B cell (primary cell): ENCODE measurements around the gene TSPAN2. TPM values are rescaled to one million over a fixed set of nuclear protein-coding genes. Genes with fewer than 3 reads are reported as not detected.

Experiments used
- ATAC-seq: fragments of 200-7000 bp; cut with Tn5 transposase; one replicate; pipeline ENCODE4 v1.10.0; 2021; ENCODE audit warnings: low read depth, mild to moderate bottlenecking, moderate number of reproducible peaks, moderate library complexity
- CTCF ChIA-PET: fragments of 350-600 bp; sonication (Branson Sonifier 250); formaldehyde crosslinking; loops from one replicate; lab custom pipeline; 2021; ENCODE audit warnings: antibody characterized with exemption, inconsistent platforms; lab: Charles Lee
- POLR2A ChIA-PET: fragments of 350-600 bp; sonication (Branson Sonifier 250); formaldehyde crosslinking; loops from one replicate; lab custom pipeline; 2021; ENCODE audit warnings: antibody characterized with exemption; lab: Charles Lee
- DNase-seq: peaks from one replicate; pipeline ENCODE4 v3.0.0; 2013
- H2AFZ ChIP-seq: 2 replicates; pipeline ENCODE4 v1.6.1; 2012; ENCODE audit warnings: mild to moderate bottlenecking, low read depth, low read length; ENCODE audit not compliant: insufficient read depth, poor library complexity, severe bottlenecking
- H3K27ac ChIP-seq, 2 donors: 1 replicate in 1 of 2; 2 replicates in 1 of 2; pipeline ENCODE4 v1.5.1; 2012 to 2013; ENCODE audit warnings: low read length in 2 of 2, mild to moderate bottlenecking in 2 of 2, moderate library complexity in 1 of 2
- H3K27me3 ChIP-seq, 4 experiments: fragments of 200-600 bp in 1 of 4; sonication (generic) in 1 of 4; replicated peaks in 1 of 4; 1 replicate in 2 of 4; 2 replicates in 2 of 4; pipeline versions ENCODE4 v1.6.1 to v1.7.0; 2013 to 2016; ENCODE audit warnings: low read length in 3 of 4, mild to moderate bottlenecking in 2 of 4, mixed read lengths in 1 of 4, moderate library complexity in 1 of 4; ENCODE audit not compliant: insufficient read depth in 4 of 4, control insufficient read depth in 3 of 4; ENCODE audit errors: control extremely low read depth in 1 of 4
- H3K36me3 ChIP-seq, 2 experiments: replicated peaks in 1 of 2; 1 replicate in 1 of 2; 2 replicates in 1 of 2; pipeline versions ENCODE4 v1.6.1 to v1.7.1; 2013; ENCODE audit warnings: low read length in 1 of 2; ENCODE audit not compliant: insufficient read depth in 2 of 2, control insufficient read depth in 1 of 2; ENCODE audit errors: control extremely low read depth in 1 of 2, extremely low read depth in 1 of 2
- H3K4me1 ChIP-seq, 2 donors: fragments of 200-600 bp in 1 of 2; sonication (generic) in 1 of 2; 1 replicate in 1 of 2; 2 replicates in 1 of 2; pipeline versions ENCODE4 v1.5.1 to v1.6.1; 2013 to 2017; ENCODE audit warnings: low read length in 2 of 2; ENCODE audit not compliant: control insufficient read depth in 2 of 2, insufficient read depth in 2 of 2
- H3K4me2 ChIP-seq: replicated peaks from 2 replicates; pipeline ENCODE3; 2012; ENCODE audit warnings: mild to moderate bottlenecking, low read depth, low read length; ENCODE audit not compliant: poor library complexity, severe bottlenecking
- H3K4me3 ChIP-seq, 5 experiments: fragments of 200-600 bp in 1 of 5; sonication (generic) in 1 of 5; 1 replicate in 3 of 5; 2 replicates in 2 of 5; pipeline versions ENCODE4 v1.5.1 to v1.7.0; 2011 to 2016; ENCODE audit warnings: low read length in 4 of 5, mild to moderate bottlenecking in 4 of 5, low read depth in 2 of 5, control low read depth in 1 of 5, moderate library complexity in 1 of 5; ENCODE audit not compliant: insufficient read depth in 1 of 5; ENCODE audit errors: control extremely low read depth in 1 of 5, extremely low read depth in 1 of 5
- H3K79me2 ChIP-seq: fragments of 200-600 bp; sonication (generic); one replicate; pipeline ENCODE4 v1.6.0; 2016; ENCODE audit warnings: low read length; ENCODE audit not compliant: control insufficient read depth, insufficient read depth
- H3K9ac ChIP-seq: fragments of 200-600 bp; sonication (generic); 2 replicates; pipeline ENCODE4 v1.6.1; 2017; ENCODE audit warnings: mild to moderate bottlenecking, low read length, moderate library complexity
- H3K9me3 ChIP-seq, 3 donors: one replicate each; pipeline versions ENCODE4 v1.6.1 to v1.7.1; 2013; ENCODE audit warnings: low read length in 2 of 3; ENCODE audit not compliant: control insufficient read depth in 2 of 3, insufficient read depth in 1 of 3; ENCODE audit errors: control extremely low read depth in 1 of 3
- H4K20me1 ChIP-seq: 2 replicates; pipeline ENCODE4 v1.6.0; 2012; ENCODE audit warnings: mild to moderate bottlenecking, low read length; ENCODE audit not compliant: insufficient read depth, control insufficient read depth, poor library complexity, severe bottlenecking
- H3K27ac Mint-ChIP-seq: one replicate; pipeline ENCODE4 v1.8.0; 2021; ENCODE audit warnings: mixed read lengths
- H3K27me3 Mint-ChIP-seq: one replicate; pipeline ENCODE4 v1.8.0; 2021; ENCODE audit warnings: mixed read lengths
- H3K4me1 Mint-ChIP-seq: one replicate; pipeline ENCODE4 v1.8.0; 2021; ENCODE audit warnings: mixed read lengths
- H3K4me3 Mint-ChIP-seq: one replicate; pipeline ENCODE4 v1.8.0; 2021; ENCODE audit warnings: mixed read lengths
- H3K9me3 Mint-ChIP-seq: one replicate; pipeline ENCODE4 v1.8.0; 2022; ENCODE audit warnings: mixed read lengths; ENCODE audit not compliant: insufficient read depth
- EZH2 ChIP-seq: IDR thresholded peaks from 2 replicates; pipeline ENCODE4 v1.6.1; 2012; ENCODE audit warnings: borderline replicate concordance, low read depth, mild to moderate bottlenecking, moderate library complexity, low read length; ENCODE audit not compliant: insufficient read depth, poor library complexity, severe bottlenecking
- WGBS: methylation state at CpG from one replicate; pipeline ENCODE4 v1.1.5; 2013; ENCODE audit warnings: missing lambda C conversion rate; ENCODE audit not compliant: insufficient coverage; 5-methylcytosine and 5-hydroxymethylcytosine counted together
- intact Hi-C: fragments of 100-400 bp; cut with micrococcal nuclease; formaldehyde crosslinking; loops from one replicate; pipeline ENCODE4 v1.10.0; 2022
- polyA plus RNA-seq: library from polyadenylated mRNA; depleted of rRNA; stranded (reverse); fragments of >200 nt; gene quantifications from 2 replicates; pipeline ENCODE4 v1.2.3, GENCODE V29; 2012
- total RNA-seq, 2 donors: library from RNA; stranded (reverse); fragments of 120-200 nt in 1 of 2; gene quantifications; 1 replicate in 1 of 2; 2 replicates in 1 of 2; pipeline versions ENCODE4 v1.2.3 to v1.2.4, GENCODE V29; 2013 to 2022
- TF ChIP-seq, protein P1 (sequence below): fragments of 200-600 bp; IDR thresholded peaks from one replicate; pipeline ENCODE4 v1.8.0; 2022; ENCODE audit warnings: antibody characterized with exemption, mild to moderate bottlenecking

The TSPAN2 gene
- total and polyA plus RNA-seq, 2 donors (not counting 1 experiment from before 2014, with no cell fraction given) = 0.24 to 0.34 TPM

DNA sequence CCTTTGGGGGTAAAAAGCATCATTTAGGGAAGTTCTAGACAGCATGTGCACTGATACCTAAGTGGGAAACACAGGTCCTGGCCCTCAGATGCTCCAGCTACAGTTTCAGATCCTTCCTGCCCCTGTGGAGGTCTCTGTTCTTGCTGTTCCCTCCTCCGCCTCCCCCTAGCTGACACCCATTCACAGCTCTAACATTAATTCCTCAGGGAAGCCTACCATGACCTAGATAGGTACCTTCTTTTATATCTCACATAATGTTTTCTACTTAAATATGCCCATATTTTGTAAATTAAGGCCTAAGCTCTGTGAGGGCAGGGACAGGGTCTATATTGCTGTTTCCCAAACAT lies 11.3 kb downstream of the TSPAN2 start:
- Histone ChIP-seq H3K9ac (no peak overlapping the region), H3K4me1 (no peaks in the 10 kb centered on the region), H3K4me3 (no peak overlapping the region), H3K27ac (no peak overlapping the region), H2AFZ (no peak overlapping the region), H4K20me1 (no peaks in the 10 kb centered on the region), H3K9me3 (no peaks in the 10 kb centered on the region), H3K79me2 (no peaks in the 10 kb centered on the region), H3K27me3 (peaks cover 0 to 3% (median 0%) of the 10 kb centered on the region in 4 experiments), H3K4me2 (no peak overlapping the region), H3K36me3 (no peaks in the 10 kb centered on the region)
- WGBS = 80% methylated on average over 1 of the region's 1 CpG
- no peaks in the 10 kb centered on the region for H3K9me3 Mint-ChIP-seq
- H3K27ac Mint-ChIP-seq = no peak overlapping the region
- intact Hi-C loops = no loop called here
- H3K27me3 Mint-ChIP-seq = peaks cover 39% of the 10 kb centered on the region
- TF ChIP-seq, protein P1, sequence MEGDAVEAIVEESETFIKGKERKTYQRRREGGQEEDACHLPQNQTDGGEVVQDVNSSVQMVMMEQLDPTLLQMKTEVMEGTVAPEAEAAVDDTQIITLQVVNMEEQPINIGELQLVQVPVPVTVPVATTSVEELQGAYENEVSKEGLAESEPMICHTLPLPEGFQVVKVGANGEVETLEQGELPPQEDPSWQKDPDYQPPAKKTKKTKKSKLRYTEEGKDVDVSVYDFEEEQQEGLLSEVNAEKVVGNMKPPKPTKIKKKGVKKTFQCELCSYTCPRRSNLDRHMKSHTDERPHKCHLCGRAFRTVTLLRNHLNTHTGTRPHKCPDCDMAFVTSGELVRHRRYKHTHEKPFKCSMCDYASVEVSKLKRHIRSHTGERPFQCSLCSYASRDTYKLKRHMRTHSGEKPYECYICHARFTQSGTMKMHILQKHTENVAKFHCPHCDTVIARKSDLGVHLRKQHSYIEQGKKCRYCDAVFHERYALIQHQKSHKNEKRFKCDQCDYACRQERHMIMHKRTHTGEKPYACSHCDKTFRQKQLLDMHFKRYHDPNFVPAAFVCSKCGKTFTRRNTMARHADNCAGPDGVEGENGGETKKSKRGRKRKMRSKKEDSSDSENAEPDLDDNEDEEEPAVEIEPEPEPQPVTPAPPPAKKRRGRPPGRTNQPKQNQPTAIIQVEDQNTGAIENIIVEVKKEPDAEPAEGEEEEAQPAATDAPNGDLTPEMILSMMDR = no peak
- TF ChIP-seq EZH2 = no peak
- ChIA-PET POLR2A (no interaction called here), CTCF (interaction anchor here (2.0 kb wide), 1 partner anchor 25 kb away, joined by 6 read pairs; no protein-coding TSS in a partner anchor)
- H3K4me3 Mint-ChIP-seq = no peak overlapping the region
- DNase-seq (no peak), ATAC-seq (no peak)
- no peaks in the 10 kb centered on the region for H3K4me1 Mint-ChIP-seq

DNA sequence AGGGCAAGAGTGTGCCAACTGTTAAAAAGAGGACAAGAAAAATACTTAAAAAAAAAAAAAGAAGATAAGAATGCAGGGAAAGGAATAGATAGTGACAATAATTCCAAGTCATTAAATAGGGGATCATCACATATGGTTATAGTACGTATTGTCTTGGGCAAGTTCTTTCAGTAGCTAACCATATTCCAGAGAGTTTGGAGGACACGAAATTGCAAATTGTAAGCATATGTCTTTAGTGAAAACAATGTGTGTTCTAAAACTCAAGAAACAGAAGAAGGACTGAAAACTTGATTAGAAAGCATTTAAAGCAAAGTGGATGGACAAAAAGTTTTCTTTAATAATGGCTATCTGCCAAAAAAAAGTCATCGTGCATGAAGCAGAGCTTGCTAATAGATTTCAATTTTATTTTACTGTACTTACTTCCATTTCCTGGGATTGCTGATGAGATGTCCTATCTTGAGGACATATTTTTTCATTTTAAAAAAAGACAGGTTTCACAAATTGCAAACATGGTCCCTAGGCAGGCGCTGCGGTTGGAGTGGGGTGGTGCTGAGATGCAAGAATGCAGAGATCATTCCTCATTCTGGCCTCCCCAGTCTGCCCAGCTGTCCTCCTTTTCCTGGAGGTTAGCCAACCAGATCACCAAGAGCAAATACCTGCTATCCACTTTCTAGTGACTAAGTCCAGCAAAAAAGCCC lies 11.9 kb downstream of the TSPAN2 start:
- Histone ChIP-seq H3K4me1 (no peaks in the 10 kb centered on the region), H3K27ac (no peak overlapping the region), H3K4me2 (no peak overlapping the region), H3K9me3 (no peaks in the 10 kb centered on the region), H3K4me3 (no peak overlapping the region), H2AFZ (no peak overlapping the region), H4K20me1 (no peaks in the 10 kb centered on the region), H3K36me3 (no peaks in the 10 kb centered on the region), H3K9ac (no peak overlapping the region), H3K79me2 (no peaks in the 10 kb centered on the region), H3K27me3 (peaks cover 0 to 3% (median 0%) of the 10 kb centered on the region in 4 experiments)
- ATAC-seq = no peak
- TF ChIP-seq EZH2 = no peak
- TF ChIP-seq, protein P1 = no peak
- intact Hi-C loops = no loop called here
- WGBS = 100% methylated on average over 2 of the region's 5 CpGs
- H3K27me3 Mint-ChIP-seq = peaks cover 34% of the 10 kb centered on the region
- no peak for DNase-seq
- H3K9me3 Mint-ChIP-seq = no peaks in the 10 kb centered on the region
- ChIA-PET POLR2A (no interaction called here), CTCF (interaction anchor here (2.0 kb wide), 1 partner anchor 25 kb away, joined by 6 read pairs; no protein-coding TSS in a partner anchor)
- H3K27ac Mint-ChIP-seq = no peak overlapping the region
- H3K4me1 Mint-ChIP-seq = no peaks in the 10 kb centered on the region
- H3K4me3 Mint-ChIP-seq = no peak overlapping the region
